Muscle of leg (tissue), 11 donors: Measurements from ENCODE around the gene ARHGAP35. TPM values are rescaled to one million over a fixed set of nuclear protein-coding genes. Genes with fewer than 3 reads are reported as not detected.
"Not testable (repeated sequence)": the region's sequence is repeated elsewhere in the genome, so short reads cannot be mapped to it uniquely, and the experiment has no call there.

Experiments used
- DNase-seq: peaks from one replicate; pipeline ENCODE4 v3.0.0; 2013
- H3K27ac ChIP-seq: one replicate; pipeline ENCODE4 v1.5.1; 2013; ENCODE audit warnings: mild to moderate bottlenecking, low read length, control low read depth
- H3K27me3 ChIP-seq: one replicate; pipeline ENCODE4 v1.6.1; 2013; ENCODE audit warnings: low read length; ENCODE audit not compliant: control insufficient read depth, insufficient read depth
- H3K36me3 ChIP-seq: one replicate; pipeline ENCODE4 v1.6.1; 2013; ENCODE audit warnings: low read length; ENCODE audit not compliant: control insufficient read depth, insufficient read depth
- H3K4me1 ChIP-seq: one replicate; pipeline ENCODE4 v1.6.1; 2013; ENCODE audit warnings: low read length; ENCODE audit not compliant: control insufficient read depth, insufficient read depth
- H3K4me3 ChIP-seq: one replicate; pipeline ENCODE4 v1.5.1; 2013; ENCODE audit warnings: low read length, control low read depth
- H3K9me3 ChIP-seq: replicated peaks from 2 replicates; pipeline ENCODE4 v1.6.1; 2013; ENCODE audit warnings: low read depth, low read length; ENCODE audit not compliant: control insufficient read depth
- WGBS: methylation state at CpG from one replicate; pipeline ENCODE4 v1.1.5; 2013; ENCODE audit warnings: missing lambda C conversion rate; ENCODE audit not compliant: insufficient coverage; 5-methylcytosine and 5-hydroxymethylcytosine counted together
- polyA plus RNA-seq, 8 donors: library from polyadenylated mRNA; unstranded; fragments of 120-200 nt; gene quantifications; one replicate each; pipeline versions ENCODE4 v1.2.1 to v1.2.3, GENCODE V29; 2013; ENCODE audit warnings: inconsistent platforms in 1 of 8, low replicate concordance in 1 of 8; ENCODE audit not compliant: insufficient read length in 8 of 8, insufficient read depth in 1 of 8
- total RNA-seq: library from RNA; stranded (reverse); fragments of 120-200 nt; gene quantifications from one replicate; pipeline ENCODE4 v1.2.4, GENCODE V29; 2013

Gene ARHGAP35
- total and polyA plus RNA-seq, 9 donors, result 23.0 to 47.0 (median 37.7) TPM

DNA sequence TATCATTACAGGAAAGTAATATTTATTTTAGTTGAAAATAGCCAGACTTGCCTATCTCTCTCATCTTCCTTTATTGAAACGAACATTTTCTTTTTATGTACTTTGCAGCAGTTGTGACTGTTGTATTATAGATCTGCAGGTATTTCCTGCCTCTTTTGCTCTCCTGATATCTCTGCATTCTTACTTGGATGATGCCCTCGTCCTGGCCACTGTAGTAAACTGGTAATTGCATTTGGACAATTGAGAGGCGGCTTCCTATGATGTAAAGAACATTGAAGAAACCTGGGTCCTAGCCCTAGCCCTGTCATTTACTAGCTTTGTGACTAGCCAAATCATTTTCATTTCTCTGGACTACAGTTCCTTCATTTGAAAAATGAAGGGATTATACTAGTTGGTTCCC lies 6.4 kb downstream of the ARHGAP35 start:
- H3K27me3 ChIP-seq, result no peaks in the 10 kb centered on the region
- no peak overlapping the region for H3K4me3 ChIP-seq
- no peak for DNase-seq
- peaks cover 3% of the 10 kb centered on the region for H3K36me3 ChIP-seq
- H3K27ac ChIP-seq, result no peak overlapping the region
- peaks cover 26% of the 10 kb centered on the region for H3K4me1 ChIP-seq
- H3K9me3 ChIP-seq, result no peaks in the 10 kb centered on the region
- WGBS, result no CpG with 5 or more reads among the region's 3 CpGs

DNA sequence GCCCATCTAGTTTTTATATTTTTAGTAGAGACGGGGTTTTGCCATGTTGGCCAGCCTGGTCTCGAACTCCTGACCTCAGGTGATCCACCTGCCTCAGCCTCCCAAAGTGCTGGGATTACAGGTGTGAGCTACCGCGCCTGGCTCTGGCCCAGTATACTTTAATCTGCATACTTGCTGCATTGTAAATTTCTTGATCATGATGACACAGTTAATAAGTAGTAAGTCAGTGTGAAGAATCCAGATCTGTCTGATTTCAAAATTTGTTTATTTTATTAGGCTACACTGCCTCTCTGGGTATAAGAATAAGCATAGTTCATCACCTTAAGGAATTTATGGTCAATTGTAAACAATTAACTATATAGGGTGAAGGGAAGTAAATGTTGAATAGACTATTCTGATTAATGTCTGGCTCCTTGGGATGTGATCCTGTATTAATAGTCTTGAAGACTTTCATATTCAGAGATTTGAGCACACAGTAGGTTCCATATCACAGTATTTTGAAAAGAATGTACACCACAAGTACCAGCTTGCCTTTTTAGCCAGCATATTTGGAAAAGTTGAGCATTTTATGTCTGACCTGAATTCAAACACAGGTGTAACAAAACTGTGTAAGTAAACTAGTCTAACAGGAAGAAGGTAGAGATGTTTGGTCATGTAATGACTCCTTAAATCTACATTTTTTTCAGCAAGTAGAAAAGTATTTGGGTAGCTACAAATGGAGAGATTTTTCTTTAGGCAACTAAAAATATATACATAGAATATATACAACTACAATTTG lies 7.4 kb downstream of the ARHGAP35 start:
- Histone ChIP-seq H3K4me1 (peaks cover 15% of the 10 kb centered on the region), H3K36me3 (peaks cover 3% of the 10 kb centered on the region), H3K4me3 (no peak overlapping the region), H3K9me3 (no peaks in the 10 kb centered on the region), H3K27me3 (no peaks in the 10 kb centered on the region), H3K27ac (no peak overlapping the region)
- DNase-seq, result no peak
- WGBS, result no CpG with 5 or more reads among the region's 4 CpGs

DNA sequence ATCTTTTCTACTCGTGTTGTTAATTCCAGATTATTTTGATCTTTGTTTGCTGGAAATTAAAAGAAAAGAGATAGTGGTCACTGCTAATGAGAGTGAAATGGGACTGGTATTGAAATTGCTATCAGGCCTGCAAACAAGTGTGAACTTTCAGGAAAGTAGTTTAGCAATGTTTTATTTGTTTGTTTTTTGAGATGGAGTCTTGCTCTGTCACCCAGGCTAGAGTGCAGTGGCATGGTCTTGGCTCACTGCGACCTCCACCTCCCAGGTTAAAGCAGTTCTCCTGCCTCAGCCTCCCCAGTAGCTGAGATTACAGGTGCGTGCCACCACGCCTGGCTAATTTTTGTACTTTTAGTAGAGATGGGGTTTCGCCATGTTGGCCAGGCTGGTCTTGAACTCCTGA lies 10.4 kb downstream of the ARHGAP35 start:
- H3K9me3 ChIP-seq, H3K4me3 ChIP-seq, H3K27ac ChIP-seq, H3K4me1 ChIP-seq, DNase-seq, H3K36me3 ChIP-seq, H3K27me3 ChIP-seq: not testable (repeated sequence)
- WGBS, result 80% methylated on average over 1 of the region's 5 CpGs

DNA sequence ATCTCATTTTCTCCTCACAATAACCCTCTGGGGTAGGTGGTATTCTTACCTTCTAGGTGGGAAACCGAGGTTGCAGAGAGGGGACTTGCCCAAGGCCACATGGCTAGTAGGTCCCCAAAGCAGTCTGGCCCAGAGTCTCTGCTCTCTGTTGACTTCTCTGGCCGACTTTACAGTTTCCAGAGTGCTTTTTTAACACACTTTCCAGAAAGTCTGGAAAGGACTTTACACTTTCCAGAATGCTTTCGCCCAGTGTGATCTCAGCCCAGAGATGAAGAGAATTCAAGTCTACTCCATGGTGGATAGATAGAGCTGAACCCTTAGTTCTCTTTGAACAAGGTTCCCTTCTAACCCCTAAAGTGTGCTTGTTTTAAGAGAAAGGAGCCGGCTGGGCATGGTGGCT lies 12.2 kb downstream of the ARHGAP35 start:
- Histone ChIP-seq H3K4me3 (no peak overlapping the region), H3K4me1 (no peaks in the 10 kb centered on the region), H3K9me3 (no peaks in the 10 kb centered on the region), H3K27ac (no peak overlapping the region), H3K36me3 (no peaks in the 10 kb centered on the region), H3K27me3 (no peaks in the 10 kb centered on the region)
- DNase-seq, result no peak
- WGBS, result 0% methylated on average over 1 of the region's 4 CpGs

DNA sequence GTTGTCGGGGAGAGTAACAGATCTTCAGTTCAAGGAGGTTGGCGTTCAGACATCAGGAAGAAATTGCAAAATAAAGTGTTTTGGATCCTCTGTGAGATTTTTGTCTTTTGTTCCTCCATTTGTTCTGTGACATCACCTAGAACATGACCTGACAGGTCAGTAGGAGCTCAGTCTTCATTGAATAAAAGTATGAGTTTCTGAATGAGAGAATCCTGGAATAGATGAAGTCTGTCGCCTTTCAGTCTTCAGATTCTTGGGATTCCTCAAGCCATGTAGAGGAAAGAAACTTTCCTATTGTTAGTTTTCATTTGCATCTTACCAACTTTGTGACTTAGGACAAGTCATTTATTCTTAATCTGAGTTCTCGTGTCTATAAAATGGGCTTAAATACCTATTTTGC lies 14.4 kb downstream of the ARHGAP35 start:
- no peak overlapping the region for H3K27ac ChIP-seq
- no peaks in the 10 kb centered on the region for H3K4me1 ChIP-seq
- no peak for DNase-seq
- H3K27me3 ChIP-seq, result no peaks in the 10 kb centered on the region
- H3K4me3 ChIP-seq, result no peak overlapping the region
- WGBS, result no CpG with 5 or more reads among the region's 4 CpGs
- H3K9me3 ChIP-seq, result no peaks in the 10 kb centered on the region
- peaks cover 2% of the 10 kb centered on the region for H3K36me3 ChIP-seq

DNA sequence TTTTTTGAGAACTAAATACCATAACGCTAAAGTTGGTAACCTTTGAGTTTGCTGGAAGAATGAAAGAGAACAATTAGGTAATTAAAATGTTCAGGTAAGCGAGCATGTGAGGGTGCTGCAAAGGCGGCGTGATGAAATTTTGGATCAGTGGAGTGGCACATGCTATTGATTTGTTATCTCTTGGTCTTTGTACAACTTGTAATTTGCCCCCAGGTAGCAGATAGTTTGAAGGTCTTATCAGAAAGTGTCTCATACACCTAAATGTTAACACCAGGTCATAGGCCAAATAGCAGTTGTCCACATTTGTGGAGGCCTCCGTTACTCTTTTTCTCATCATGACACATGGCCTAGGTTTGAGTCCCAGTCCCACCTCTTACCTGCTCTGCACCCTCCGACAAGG lies 14.9 kb downstream of the ARHGAP35 start:
- 88% methylated on average over 4 of the region's 6 CpGs for WGBS
- no peak overlapping the region for H3K27ac ChIP-seq
- H3K4me1 ChIP-seq, result no peaks in the 10 kb centered on the region
- DNase-seq, result no peak
- H3K9me3 ChIP-seq, result no peaks in the 10 kb centered on the region
- peaks cover 2% of the 10 kb centered on the region for H3K36me3 ChIP-seq
- H3K4me3 ChIP-seq, result no peak overlapping the region
- no peaks in the 10 kb centered on the region for H3K27me3 ChIP-seq

DNA sequence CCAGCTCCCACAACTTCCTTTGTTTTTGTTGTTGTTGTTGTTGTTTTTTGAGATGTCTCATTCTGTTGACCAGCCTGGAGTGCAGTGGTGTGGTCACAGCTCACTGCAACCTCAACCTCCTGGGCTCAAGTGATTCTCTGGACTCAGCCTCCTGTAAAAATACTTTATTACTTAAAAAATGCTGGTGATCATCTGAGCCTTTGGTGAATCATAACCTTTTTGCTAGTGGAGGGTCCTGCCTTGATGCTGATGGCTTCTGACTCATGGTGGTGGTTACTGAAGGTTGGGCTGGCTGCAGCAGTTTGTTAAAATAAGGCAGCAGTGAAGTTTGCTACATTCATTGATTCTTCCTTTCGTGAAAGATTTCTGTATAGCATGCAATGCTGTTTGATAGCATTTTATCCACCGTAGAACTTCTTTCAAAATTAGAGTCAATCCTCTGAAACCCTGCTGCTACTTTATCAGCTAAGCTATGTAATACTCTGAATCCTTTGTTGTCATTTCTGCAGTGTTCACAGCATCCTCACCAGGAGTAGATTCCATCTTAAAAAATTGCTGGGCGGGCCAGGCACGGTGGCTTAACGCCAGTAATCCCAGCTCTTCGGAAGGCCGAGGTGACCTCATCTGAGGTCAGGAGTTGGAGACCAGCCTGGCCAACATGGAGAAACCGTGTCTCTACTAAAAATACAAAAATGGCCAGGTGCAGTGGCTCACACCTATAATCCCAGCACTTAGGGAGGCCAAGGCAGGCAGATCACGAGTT lies 18.0 kb downstream of the ARHGAP35 start:
- Histone ChIP-seq H3K27ac (no peak overlapping the region), H3K9me3 (no peaks in the 10 kb centered on the region), H3K36me3 (peaks cover 2% of the 10 kb centered on the region), H3K4me1 (peaks cover 2% of the 10 kb centered on the region), H3K27me3 (no peaks in the 10 kb centered on the region), H3K4me3 (no peak overlapping the region)
- DNase-seq, result no peak
- 55% methylated on average over 7 of the region's 9 CpGs for WGBS

DNA sequence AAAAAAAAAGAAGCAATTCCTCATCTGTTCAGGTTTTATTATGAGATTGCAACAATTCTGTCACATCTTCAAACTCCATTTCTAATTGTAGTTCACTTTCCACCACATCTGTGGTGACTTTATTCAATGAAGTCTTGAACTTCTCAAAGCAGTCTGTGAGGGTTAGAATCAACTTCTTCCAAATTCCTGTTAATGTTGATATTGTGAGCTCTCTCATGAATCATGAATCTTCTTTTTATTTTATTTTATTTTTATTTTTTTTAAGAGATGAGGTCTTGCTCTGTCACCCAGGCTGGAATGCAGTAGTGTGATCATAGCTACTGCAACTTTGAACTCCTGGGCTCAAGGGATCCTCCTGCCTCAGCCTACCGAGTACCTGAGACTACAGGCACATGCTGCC lies 19.6 kb downstream of the ARHGAP35 start:
- Histone ChIP-seq H3K9me3 (no peaks in the 10 kb centered on the region), H3K4me1 (peaks cover 2% of the 10 kb centered on the region), H3K27me3 (no peaks in the 10 kb centered on the region), H3K27ac (no peak overlapping the region), H3K36me3 (peaks cover 2% of the 10 kb centered on the region), H3K4me3 (no peak overlapping the region)
- WGBS, result no CpG with 5 or more reads among the region's 1 CpG
- no peak for DNase-seq

DNA sequence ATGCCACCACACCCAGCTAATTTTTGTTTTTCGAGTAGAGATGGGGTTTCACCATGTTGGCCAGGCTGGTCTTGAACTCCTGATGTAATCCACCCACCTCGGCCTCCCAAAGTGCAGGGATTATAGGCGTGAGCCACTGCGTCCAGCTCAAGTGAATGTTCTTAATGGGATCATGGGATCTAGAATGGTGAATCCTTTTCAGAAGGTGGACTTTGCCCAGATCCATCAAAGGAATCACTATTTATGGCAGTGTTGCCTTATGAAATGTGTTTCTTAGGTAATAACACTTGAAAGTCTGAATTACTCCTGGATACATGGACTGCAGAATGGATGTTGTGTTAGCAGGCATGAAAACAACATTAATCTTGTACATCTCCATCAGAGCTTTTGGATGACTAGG lies 20.3 kb downstream of the ARHGAP35 start:
- Histone ChIP-seq H3K9me3 (no peaks in the 10 kb centered on the region), H3K4me1 (peaks cover 2% of the 10 kb centered on the region), H3K4me3 (no peak overlapping the region), H3K36me3 (peaks cover 2% of the 10 kb centered on the region), H3K27me3 (no peaks in the 10 kb centered on the region), H3K27ac (no peak overlapping the region)
- DNase-seq, result no peak
- 100% methylated on average over 3 of the region's 4 CpGs for WGBS

DNA sequence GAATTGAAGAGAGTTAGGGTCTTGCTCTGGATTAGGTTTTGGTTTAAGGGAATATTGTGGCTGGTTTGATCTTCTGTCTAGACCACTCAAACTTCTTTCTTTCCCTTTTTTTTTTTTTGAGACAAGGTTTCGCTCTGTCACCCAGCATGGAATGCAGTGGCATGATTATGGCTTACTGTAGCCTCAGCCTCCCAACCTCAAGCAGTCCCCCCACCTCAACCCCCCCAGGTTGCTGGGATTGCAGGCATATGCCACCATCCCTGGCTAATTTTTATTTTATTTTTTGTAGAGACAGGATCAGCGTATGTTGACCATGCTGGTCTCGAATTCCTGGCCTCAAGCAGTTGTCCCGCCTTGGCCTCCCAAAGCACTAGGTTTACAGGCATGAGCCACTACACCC lies 21.2 kb downstream of the ARHGAP35 start:
- DNase-seq, result no peak
- Histone ChIP-seq H3K9me3 (no peaks in the 10 kb centered on the region), H3K27ac (no peak overlapping the region), H3K4me1 (peaks cover 2% of the 10 kb centered on the region), H3K27me3 (no peaks in the 10 kb centered on the region), H3K4me3 (no peak overlapping the region), H3K36me3 (peaks cover 2% of the 10 kb centered on the region)
- WGBS, result 75% methylated on average over 2 of the region's 4 CpGs
